HG02938 (cell line): ENCODE measurements around the gene ZNF653.

Source experiments
- ATAC-seq: cut with Tn5 transposase; IDR thresholded peaks from one replicate; pipeline ENCODE4 v1.9.1; 2021; ENCODE audit warnings: mild to moderate bottlenecking, moderate library complexity; ENCODE audit not compliant: unreplicated experiment

The ZNF653 gene

GRCh38 chr19:11519138-11519537 is 13.5 kb upstream of the ZNF653 start:
- no peak for ATAC-seq

- no peak for ATAC-seq
These were observed 8.3 kb upstream of the ZNF653 start for GRCh38 chr19:11513946-11514345.

- no peak for ATAC-seq
These were observed 4.8 kb upstream of the ZNF653 start for GRCh38 chr19:11510444-11510843.

GRCh38 chr19:11507370-11508078 is 1.9 kb upstream of the ZNF653 start:
- ATAC-seq = no peak

GRCh38 chr19:11506967-11507366 is 1.3 kb upstream of the ZNF653 start:
- ATAC-seq = no peak

- ATAC-seq = peak; percentile 27
These were observed 489 bp upstream of the ZNF653 start for GRCh38 chr19:11506101-11506555.

GRCh38 chr19:11505032-11505503 is 571 bp downstream of the ZNF653 start:
- peak; percentile 71 for ATAC-seq

GRCh38 chr19:11504502-11505031 is 1.1 kb downstream of the ZNF653 start:
- ATAC-seq = no peak

GRCh38 chr19:11499890-11500420 is 5.7 kb downstream of the ZNF653 start:
- no peak for ATAC-seq

- no peak for ATAC-seq
These were observed 6.4 kb downstream of the ZNF653 start for GRCh38 chr19:11499220-11499726.

GRCh38 chr19:11496391-11497163 is 9.1 kb downstream of the ZNF653 start:
- ATAC-seq = no peak

- ATAC-seq = no peak
These were observed 9.8 kb downstream of the ZNF653 start for GRCh38 chr19:11495885-11496284.

- no peak for ATAC-seq
These were observed 10.2 kb downstream of the ZNF653 start for GRCh38 chr19:11495481-11495880.

- no peak for ATAC-seq
These were observed 10.9 kb downstream of the ZNF653 start for GRCh38 chr19:11494634-11495285.

GRCh38 chr19:11489378-11489777 is 16.3 kb downstream of the ZNF653 start:
- no peak for ATAC-seq

- no peak for ATAC-seq
These were observed 18.8 kb downstream of the ZNF653 start for GRCh38 chr19:11486661-11487503.

- no peak for ATAC-seq
These were observed 20.3 kb downstream of the ZNF653 start for GRCh38 chr19:11485245-11485837.

- ATAC-seq = no peak
These were observed 22.1 kb downstream of the ZNF653 start for GRCh38 chr19:11483366-11484111.
